ENCODE measurements around the gene KLHDC3.

The KLHDC3 gene

GRCh38 chr6:43013843-43014433, at the start of gene KLHDC3, which contains the start of gene MEA1:
KLHDC3 (plus strand) TSS chr6:43014249; CDS start chr6:43017193, 2,944 bp downstream.
MEA1 (minus strand) TSS chr6:43013946; CDS start chr6:43013813, 133 bp downstream.
- peak; percentile 97 to 99 for DNase-seq (ENCODE audit: low read depth in 2 of 2)

GRCh38 chr6:42966571-42966970, 47.5 kb upstream of the KLHDC3 start:
- no peak for DNase-seq (ENCODE audit: low read depth in 2 of 2)

- no peak for DNase-seq (ENCODE audit: low read depth in 2 of 2)
Measured at GRCh38 chr6:42967228-42967627, 46.8 kb upstream of the KLHDC3 start.

GRCh38 chr6:42968126-42968701, 45.8 kb upstream of the KLHDC3 start:
- DNase-seq (ENCODE audit: low read depth in 2 of 2) = no peak

- DNase-seq (ENCODE audit: low read depth in 2 of 2) = no peak
Measured at GRCh38 chr6:42968783-42969182, 45.3 kb upstream of the KLHDC3 start.

GRCh38 chr6:42969431-42969830, 44.6 kb upstream of the KLHDC3 start:
- no peak for DNase-seq (ENCODE audit: low read depth in 2 of 2)

- DNase-seq (ENCODE audit: low read depth in 2 of 2) = no peak
Measured at GRCh38 chr6:42969934-42970333, 44.1 kb upstream of the KLHDC3 start.

GRCh38 chr6:42970871-42971612, 43.0 kb upstream of the KLHDC3 start:
- no peak for DNase-seq (ENCODE audit: low read depth in 2 of 2)

- no peak for DNase-seq (ENCODE audit: low read depth in 2 of 2)
Measured at GRCh38 chr6:42971746-42972327, 42.2 kb upstream of the KLHDC3 start.

- no peak for DNase-seq (ENCODE audit: low read depth in 2 of 2)
Measured at GRCh38 chr6:42973926-42974325, 40.1 kb upstream of the KLHDC3 start.

- no peak for DNase-seq (ENCODE audit: low read depth in 2 of 2)
Measured at GRCh38 chr6:42974919-42975505, 39.0 kb upstream of the KLHDC3 start.

- no peak for DNase-seq (ENCODE audit: low read depth in 2 of 2)
Measured at GRCh38 chr6:42978487-42978838, 35.6 kb upstream of the KLHDC3 start.

GRCh38 chr6:42978839-42979522, 35.1 kb upstream of the KLHDC3 start, which contains the start of gene PEX6:
PEX6 (minus strand) TSS chr6:42979181; CDS start chr6:42979150, 31 bp downstream.
- DNase-seq (ENCODE audit: low read depth in 2 of 2) = peak; percentile 86 to 88

GRCh38 chr6:42979523-42980177, 34.4 kb upstream of the KLHDC3 start:
- no peak for DNase-seq (ENCODE audit: low read depth in 2 of 2)

GRCh38 chr6:42981836-42982235, 32.2 kb upstream of the KLHDC3 start:
- no peak for DNase-seq (ENCODE audit: low read depth in 2 of 2)

GRCh38 chr6:42984001-42984923, 29.8 kb upstream of the KLHDC3 start, which contains the start of gene PPP2R5D:
PPP2R5D (plus strand) TSS chr6:42984570; CDS start chr6:42984678, 108 bp downstream.
- DNase-seq (ENCODE audit: low read depth in 2 of 2) = peak; percentile 89 to 97

- DNase-seq (ENCODE audit: low read depth in 2 of 2) = no peak
Measured at GRCh38 chr6:42984924-42985475, 29.0 kb upstream of the KLHDC3 start.

- no peak for DNase-seq (ENCODE audit: low read depth in 2 of 2)
Measured at GRCh38 chr6:42987533-42988451, 26.3 kb upstream of the KLHDC3 start.

Measured in stimulated activated CD4-positive, alpha-beta T cell treated with anti-CD3 and anti-CD28 coated beads, Interleukin-4, amount 100 ng/mL, for 48 hours (primary cell).